GM18502 (cell line): Measurements from ENCODE around the gene STUB1.

Experiments
- ATAC-seq: cut with Tn5 transposase; IDR thresholded peaks from one replicate; pipeline ENCODE4 v1.9.1; 2021; ENCODE audit warnings: mild to moderate bottlenecking; ENCODE audit not compliant: unreplicated experiment, poor library complexity

The STUB1 gene

GRCh38 chr16:692356-693108 is 12.3 kb downstream of the STUB1 start:
- no peak for ATAC-seq

- no peak for ATAC-seq
Measured at GRCh38 chr16:693364-693763, 13.2 kb downstream of the STUB1 start.

GRCh38 chr16:693766-694165 is 13.6 kb downstream of the STUB1 start:
- no peak for ATAC-seq

GRCh38 chr16:694187-694862 is 14.1 kb downstream of the STUB1 start:
- no peak for ATAC-seq

GRCh38 chr16:694863-695354 is 14.7 kb downstream of the STUB1 start:
- no peak for ATAC-seq

- no peak for ATAC-seq
Measured at GRCh38 chr16:695355-696089, 15.3 kb downstream of the STUB1 start.

- ATAC-seq, result no peak
Measured at GRCh38 chr16:698911-699671, 18.9 kb downstream of the STUB1 start.

GRCh38 chr16:700684-701584 is 20.7 kb downstream of the STUB1 start:
- no peak for ATAC-seq

- no peak for ATAC-seq
Measured at GRCh38 chr16:702341-702740, 22.1 kb downstream of the STUB1 start.

- no peak for ATAC-seq
Measured at GRCh38 chr16:703406-703805, 23.2 kb downstream of the STUB1 start.

GRCh38 chr16:704047-704446 is 23.8 kb downstream of the STUB1 start:
- no peak for ATAC-seq

- no peak for ATAC-seq
Measured at GRCh38 chr16:704552-705380, 24.6 kb downstream of the STUB1 start.

GRCh38 chr16:705431-706188 is 25.4 kb downstream of the STUB1 start, which contains the start of gene FBXL16:
FBXL16 (minus strand) TSS chr16:705801; CDS start chr16:697405, 8,396 bp downstream.
- no peak for ATAC-seq

GRCh38 chr16:706189-707061 is 26.2 kb downstream of the STUB1 start:
- ATAC-seq, result no peak

GRCh38 chr16:707062-707538 is 26.9 kb downstream of the STUB1 start:
- ATAC-seq, result no peak

GRCh38 chr16:708019-708418 is 27.8 kb downstream of the STUB1 start:
- no peak for ATAC-seq

- no peak for ATAC-seq
Measured at GRCh38 chr16:708959-709358, 28.7 kb downstream of the STUB1 start.
